ENCODE data around the gene MGRN1.

DNA sequence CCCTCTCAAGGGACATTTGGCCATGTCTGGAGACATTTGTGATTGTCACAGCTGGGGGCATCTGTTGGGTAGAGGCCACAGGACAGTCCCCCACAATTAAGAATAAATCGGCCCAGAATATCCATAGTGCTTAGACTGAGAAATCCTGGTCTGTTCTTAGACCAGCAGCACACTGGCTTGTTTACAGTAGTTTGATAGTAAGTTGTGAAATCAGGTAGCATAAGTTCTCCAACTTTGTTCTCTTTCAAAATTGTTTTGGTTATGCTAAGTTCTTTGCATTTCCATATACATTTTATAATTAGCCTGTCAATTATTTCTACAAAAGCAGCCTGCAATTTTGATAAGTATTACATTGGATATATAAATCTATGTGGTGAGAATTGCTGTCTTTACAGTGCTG lies 6.8 kb downstream of the MGRN1 start:
- TF ChIP-seq ZNF430 (CRISPR knock-in tag; IDR thresholded peaks at IDR 0.05) (no peak), MXI1 (IDR thresholded peaks at IDR 0.05; ENCODE audit: borderline replicate concordance, low read depth, low read length) (no peak), RAD51 (IDR thresholded peaks at IDR 0.05; ENCODE audit: borderline replicate concordance) (no peak), NFE2L1 (CRISPR knock-in tag; IDR thresholded peaks at IDR 0.05; ENCODE audit: borderline replicate concordance) (no peak), CTCF (CRISPR knock-in tag; IDR thresholded peaks at IDR 0.05) (no peak), MAZ (IDR thresholded peaks at IDR 0.05; ENCODE audit: borderline replicate concordance, low read depth, low read length) (no peak), MAZ (CRISPR knock-in tag; IDR thresholded peaks at IDR 0.05; ENCODE audit: low read depth) (no peak), CENPBD1 (CRISPR knock-in tag; IDR thresholded peaks at IDR 0.05; ENCODE audit: borderline replicate concordance, low read depth) (no peak), TFE3 (CRISPR knock-in tag; IDR thresholded peaks at IDR 0.05) (no peak), ZNF780A (CRISPR knock-in tag; IDR thresholded peaks at IDR 0.05) (no peak), ZNF891 (CRISPR knock-in tag; IDR thresholded peaks at IDR 0.05) (no peak)
- TF ChIP-seq, protein P1, sequence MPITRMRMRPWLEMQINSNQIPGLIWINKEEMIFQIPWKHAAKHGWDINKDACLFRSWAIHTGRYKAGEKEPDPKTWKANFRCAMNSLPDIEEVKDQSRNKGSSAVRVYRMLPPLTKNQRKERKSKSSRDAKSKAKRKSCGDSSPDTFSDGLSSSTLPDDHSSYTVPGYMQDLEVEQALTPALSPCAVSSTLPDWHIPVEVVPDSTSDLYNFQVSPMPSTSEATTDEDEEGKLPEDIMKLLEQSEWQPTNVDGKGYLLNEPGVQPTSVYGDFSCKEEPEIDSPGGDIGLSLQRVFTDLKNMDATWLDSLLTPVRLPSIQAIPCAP (CRISPR knock-in tag; IDR thresholded peaks at IDR 0.05; ENCODE audit: low read depth): no peak

Measured in HepG2 (cell line).